Endothelial cell of umbilical vein (primary cell): ENCODE measurements around the gene MAGEA11. TPM values are rescaled to one million over a fixed set of nuclear protein-coding genes. Genes with fewer than 3 reads are reported as not detected.

Experiments used
- BruUV-seq: library from RNA; stranded (reverse); fragments of 400-500 nt; replicated peaks from 2 replicates; lab custom pipeline; 2021; lab: Mats Ljungman, UMichigan
- CTCF ChIA-PET: fragments of 300-600, 350-600 bp; sonication (Branson Sonifier 250); formaldehyde crosslinking; loops from one replicate; lab custom pipeline; 2021; ENCODE audit warnings: antibody characterized with exemption, inconsistent platforms; lab: Charles Lee
- POLR2A ChIA-PET: fragments of 300-600, 350-600 bp; sonication (Branson Sonifier 250); formaldehyde crosslinking; loops from one replicate; lab custom pipeline; 2021; ENCODE audit warnings: antibody characterized with exemption, inconsistent platforms; lab: Charles Lee
- DNase-seq: peaks from one replicate; pipeline ENCODE4 v3.0.0-alpha.2; 2011; ENCODE audit warnings: low read depth, low spot score
- FAIRE-seq: peaks from 2 replicates; lab custom pipeline; 2011; peaks lifted over from hg19 to GRCh38; lab: Jason Lieb, UNC
- H2AFZ ChIP-seq: 2 replicates; pipeline ENCODE4 v1.6.0; 2012; ENCODE audit warnings: low read depth, low read length, control low read depth, inconsistent platforms
- H3K27ac ChIP-seq: 2 replicates; pipeline ENCODE4 v1.5.1; 2011; ENCODE audit warnings: low read depth, mild to moderate bottlenecking, control low read depth, low read length, moderate library complexity; ENCODE audit not compliant: insufficient read depth
- H3K27me3 ChIP-seq, 2 experiments: 2 replicates each; pipeline versions ENCODE4 v1.6.0 to v1.6.1; 2011; ENCODE audit warnings: low read length in 2 of 2, mixed read lengths in 1 of 2; ENCODE audit not compliant: control insufficient read depth in 2 of 2, insufficient read depth in 2 of 2
- H3K36me3 ChIP-seq, 2 experiments: 2 replicates in 1 of 2; 3 replicates in 1 of 2; pipeline ENCODE4 v1.5.1; 2011; ENCODE audit warnings: low read length in 2 of 2, mild to moderate bottlenecking in 1 of 2, moderate library complexity in 1 of 2; ENCODE audit not compliant: control insufficient read depth in 2 of 2, insufficient read depth in 2 of 2; ENCODE audit errors: extremely low read depth in 1 of 2
- H3K4me1 ChIP-seq: 3 replicates; pipeline ENCODE4 v1.5.1; 2011; ENCODE audit warnings: mild to moderate bottlenecking, low read length; ENCODE audit not compliant: control insufficient read depth, insufficient read depth; ENCODE audit errors: extremely low read depth
- H3K4me2 ChIP-seq: 2 replicates; pipeline ENCODE4 v1.6.1; 2011; ENCODE audit warnings: low read length, control low read depth, mixed read lengths; ENCODE audit not compliant: insufficient read depth
- H3K4me3 ChIP-seq, 3 experiments: fragments of 200-600 bp in 1 of 3; sonication (generic), shearing (Covaris generic) in 1 of 3; replicated peaks in 1 of 3; 2 replicates each; pipeline ENCODE4 v1.5.1; 2011 to 2016; ENCODE audit warnings: control low read depth in 3 of 3, low read length in 3 of 3, mild to moderate bottlenecking in 2 of 3, inconsistent platforms in 1 of 3, low read depth in 1 of 3, moderate library complexity in 1 of 3; ENCODE audit not compliant: insufficient read depth in 1 of 3
- H3K79me2 ChIP-seq: 2 replicates; pipeline ENCODE4 v1.6.0; 2012; ENCODE audit warnings: low read length, inconsistent platforms; ENCODE audit not compliant: control insufficient read depth, insufficient read depth
- H3K9ac ChIP-seq: replicated peaks from 2 replicates; pipeline ENCODE3; 2011; ENCODE audit warnings: low read length, control low read depth; ENCODE audit not compliant: insufficient read depth; ENCODE audit errors: extremely low read depth
- H3K9me1 ChIP-seq: replicated peaks from 3 replicates; pipeline ENCODE4 v1.6.0; 2011; ENCODE audit warnings: mild to moderate bottlenecking, low read length; ENCODE audit not compliant: control insufficient read depth, insufficient read depth; ENCODE audit errors: extremely low read depth
- H3K9me3 ChIP-seq: replicated peaks from 2 replicates; pipeline ENCODE4 v1.5.1; 2012; ENCODE audit warnings: low read length, inconsistent platforms; ENCODE audit not compliant: control insufficient read depth, insufficient read depth
- H4K20me1 ChIP-seq: replicated peaks from 2 replicates; pipeline ENCODE3; 2011; ENCODE audit warnings: mild to moderate bottlenecking, low read length; ENCODE audit not compliant: control insufficient read depth, insufficient read depth; ENCODE audit errors: extremely low read depth
- CTCF ChIP-seq, 2 donors: IDR thresholded peaks; 1 replicate in 1 of 2; 2 replicates in 1 of 2; pipeline ENCODE4 v1.5.1; 2011; ENCODE audit warnings: low read length in 2 of 2, mild to moderate bottlenecking in 2 of 2, moderate library complexity in 2 of 2, control low read depth in 1 of 2, inconsistent platforms in 1 of 2, low read depth in 1 of 2; ENCODE audit not compliant: insufficient read depth in 1 of 2; ENCODE audit errors: extremely low read depth in 1 of 2
- EZH2 ChIP-seq: IDR thresholded peaks from 2 replicates; pipeline ENCODE4 v1.6.1; 2012; ENCODE audit warnings: borderline replicate concordance, low read depth, mild to moderate bottlenecking, moderate library complexity, low read length, inconsistent platforms; ENCODE audit not compliant: severe bottlenecking
- FOS ChIP-seq: IDR thresholded peaks from 2 replicates; pipeline ENCODE4 v1.6.1; 2011; ENCODE audit warnings: mild to moderate bottlenecking, low read length, moderate library complexity, borderline replicate concordance; ENCODE audit not compliant: insufficient read depth
- GATA2 ChIP-seq: IDR thresholded peaks from 2 replicates; pipeline ENCODE4 v1.7.0; 2011; ENCODE audit warnings: low read depth, mild to moderate bottlenecking, moderate library complexity, mixed read lengths, low read length; ENCODE audit not compliant: insufficient read length, insufficient read depth
- JUN ChIP-seq: IDR thresholded peaks from 2 replicates; pipeline ENCODE4 v1.6.1; 2011; ENCODE audit warnings: borderline replicate concordance, low read depth; ENCODE audit not compliant: insufficient read length, insufficient read depth
- MAX ChIP-seq: IDR thresholded peaks from 2 replicates; pipeline ENCODE4 v1.6.1; 2011; ENCODE audit not compliant: insufficient read depth, insufficient read length
- MYC ChIP-seq: IDR thresholded peaks from one replicate; pipeline ENCODE4 v1.6.1; 2011; ENCODE audit warnings: mild to moderate bottlenecking, low read depth, low read length
- POLR2A ChIP-seq: IDR thresholded peaks from 2 replicates; pipeline ENCODE4 v1.6.1; 2012; ENCODE audit warnings: low read depth, mild to moderate bottlenecking, control low read depth, low read length
- POLR2AphosphoS5 ChIP-seq: IDR thresholded peaks from 2 replicates; pipeline ENCODE4 v1.6.1; 2012; ENCODE audit warnings: low read depth, mild to moderate bottlenecking, control low read depth, low read length, moderate library complexity; ENCODE audit not compliant: insufficient read depth
- dilution Hi-C: fragments of 300-500 bp; cut with MboI; formaldehyde crosslinking; loops from one replicate; pipeline ENCODE4 v1.15.0; 2019; ENCODE audit warnings: low sequenced_read_pairs; ENCODE audit not compliant: extremely low pct_ligation_motif_present
- intact Hi-C: fragments of 100-400 bp; cut with micrococcal nuclease; formaldehyde crosslinking; loops from one replicate; pipeline ENCODE4 v1.10.0; 2022
- polyA plus RNA-seq, 4 experiments: library from polyadenylated mRNA; depleted of rRNA in 3 of 4; stranded (reverse) in 3 of 4; unstranded in 1 of 4; fragments of >200 nt; gene quantifications; 2 replicates each; pipeline versions ENCODE4 v1.2.1 to v1.2.3, GENCODE V29; 2011 to 2012; ENCODE audit warnings: missing spikeins in 1 of 4
- total RNA-seq: library from RNA; stranded (reverse); gene quantifications from 2 replicates; pipeline ENCODE4 v1.2.3, GENCODE V29; 2021

MAGEA11 gene
- total and polyA plus RNA-seq, 2 donors (not counting 3 experiments of a cell fraction or from before 2014, with no cell fraction given), result not detected

- dilution Hi-C loops, result no loop called here
- ChIA-PET POLR2A (no interaction called here), CTCF (no interaction called here)
- no peak for FAIRE-seq
- Histone ChIP-seq H3K27ac (no peak overlapping the region), H3K9me1 (no peaks in the 10 kb centered on the region), H2AFZ (no peak overlapping the region), H3K27me3 (no peaks in the 10 kb centered on the region), H3K79me2 (no peaks in the 10 kb centered on the region), H3K4me3 (no peak overlapping the region), H4K20me1 (no peaks in the 10 kb centered on the region), H3K4me2 (no peak overlapping the region), H3K9ac (no peak overlapping the region), H3K36me3 (no peaks in the 10 kb centered on the region), H3K4me1 (no peaks in the 10 kb centered on the region), H3K9me3 (no peaks in the 10 kb centered on the region)
- TF ChIP-seq JUN, result no peak
- no peak for TF ChIP-seq EZH2
- TF ChIP-seq POLR2AphosphoS5, result no peak
- TF ChIP-seq POLR2A, result no peak
- DNase-seq, result no peak
- no TSS peak for BruUV-seq
- intact Hi-C loops, result no loop called here
These were observed 4.5 kb upstream of the MAGEA11 start for GRCh38 chrX:149707147-149707901.

GRCh38 chrX:149712831-149713230, 971 bp downstream of the MAGEA11 start:
- Histone ChIP-seq H3K4me2 (no peak overlapping the region), H3K4me1 (no peaks in the 10 kb centered on the region), H2AFZ (no peak overlapping the region), H3K9ac (no peak overlapping the region), H3K4me3 (no peak overlapping the region), H3K79me2 (no peaks in the 10 kb centered on the region), H3K9me3 (no peaks in the 10 kb centered on the region), H3K27me3 (no peaks in the 10 kb centered on the region), H3K9me1 (no peaks in the 10 kb centered on the region), H3K27ac (no peak overlapping the region), H3K36me3 (no peaks in the 10 kb centered on the region), H4K20me1 (no peaks in the 10 kb centered on the region)
- dilution Hi-C loops (no loop called here), intact Hi-C loops (no loop called here)
- DNase-seq (no peak), FAIRE-seq (no peak)
- TF ChIP-seq MAX (no peak), CTCF (IDR thresholded peaks at IDR 0.05; ENCODE audit: extremely low read depth in 1 of 2, insufficient read depth in 1 of 2, low read depth in 1 of 2, low read length in 2 of 2) (no peak), JUN (no peak), FOS (no peak), MYC (no peak), GATA2 (no peak), EZH2 (no peak), POLR2A (no peak), POLR2AphosphoS5 (no peak)
- POLR2A ChIA-PET, result no interaction called here
- CTCF ChIA-PET, result no interaction called here
- no TSS peak for BruUV-seq
